Activated CD8-positive, alpha-beta T cell treated with anti-CD3 and anti-CD28 coated beads for 36 hours (primary cell): ENCODE measurements around the gene HTATIP2. TPM values are rescaled to one million over a fixed set of nuclear protein-coding genes. Genes with fewer than 3 reads are reported as not detected.

Experiments
- ATAC-seq: fragments of 200-7000 bp; cut with Tn5 transposase; one replicate; pipeline ENCODE4 v1.10.0; 2021; ENCODE audit warnings: mild to moderate bottlenecking, moderate library complexity
- CTCF ChIA-PET: fragments of 350-600 bp; sonication (Branson Sonifier 250); formaldehyde crosslinking; loops from one replicate; lab custom pipeline; 2021; ENCODE audit warnings: antibody characterized with exemption; lab: Charles Lee
- POLR2A ChIA-PET: fragments of 350-600 bp; sonication (Branson Sonifier 250); formaldehyde crosslinking; loops from one replicate; lab custom pipeline; 2021; ENCODE audit warnings: antibody characterized with exemption; lab: Charles Lee
- DNase-seq: peaks from one replicate; pipeline ENCODE4 v3.0.0-alpha.2; 2020
- H3K27ac Mint-ChIP-seq: one replicate; pipeline ENCODE4 v1.8.0; 2021; ENCODE audit warnings: mild to moderate bottlenecking, mixed read lengths
- H3K27me3 Mint-ChIP-seq: one replicate; pipeline ENCODE4 v1.8.0; 2021; ENCODE audit warnings: mixed read lengths
- H3K36me3 Mint-ChIP-seq: one replicate; pipeline ENCODE4 v1.8.0; 2021; ENCODE audit warnings: low read depth, mixed read lengths
- H3K4me1 Mint-ChIP-seq: one replicate; pipeline ENCODE4 v1.8.0; 2021; ENCODE audit warnings: low read depth, mixed read lengths
- H3K4me3 Mint-ChIP-seq: one replicate; pipeline ENCODE4 v1.8.0; 2021; ENCODE audit warnings: mild to moderate bottlenecking, moderate library complexity, mixed read lengths
- H3K9me3 Mint-ChIP-seq: one replicate; pipeline ENCODE4 v1.8.0; 2021; ENCODE audit warnings: mixed read lengths
- intact Hi-C: fragments of 100-400 bp; cut with micrococcal nuclease; formaldehyde crosslinking; loops from one replicate; pipeline ENCODE4 v1.10.0; 2022
- total RNA-seq, 2 experiments: library from RNA; stranded (reverse); gene quantifications; one replicate each; pipeline ENCODE4 v1.2.3, GENCODE V29; 2021
- TF ChIP-seq, protein P1 (sequence below): fragments of 200-600 bp; IDR thresholded peaks from one replicate; pipeline ENCODE4 v1.8.0; 2022; ENCODE audit warnings: antibody characterized with exemption, mild to moderate bottlenecking

Gene HTATIP2
- total RNA-seq, 2 experiments from 2014 or later, result 42.8 to 44.8 TPM

DNA sequence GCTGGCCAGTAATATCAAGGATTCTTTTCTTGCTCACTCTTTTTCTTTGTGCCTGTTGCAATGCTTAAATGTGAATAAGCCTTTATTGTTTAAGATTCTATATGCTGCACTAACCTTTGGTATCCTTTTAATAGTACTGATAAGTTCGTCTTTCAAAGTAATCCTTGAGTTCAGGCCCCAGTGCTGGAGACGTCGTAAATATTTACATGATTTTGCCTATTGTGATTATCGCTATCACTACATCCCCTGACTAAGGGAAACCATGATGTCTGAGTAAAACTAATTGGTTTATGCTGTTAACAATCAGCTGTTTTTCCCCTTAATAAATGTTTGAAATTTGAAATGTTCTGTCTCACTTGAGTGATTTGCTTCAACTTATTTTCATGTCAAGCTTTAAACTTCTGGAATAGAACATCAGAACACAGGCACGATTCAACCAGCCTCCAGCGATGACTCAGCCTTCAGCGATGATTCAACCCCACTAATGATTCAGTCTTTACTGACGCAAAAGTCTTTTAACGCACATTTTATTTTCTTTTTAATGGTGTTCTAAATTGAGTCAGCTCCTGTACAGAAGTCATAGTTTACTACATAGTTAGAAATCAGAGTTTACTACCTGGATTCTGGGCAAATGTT, 3.9 kb downstream of the HTATIP2 start:
- Mint-ChIP-seq H3K4me1 (peaks cover 45% of the 10 kb centered on the region), H3K27me3 (no peaks in the 10 kb centered on the region), H3K4me3 (peak overlapping the region; percentile 38), H3K36me3 (peaks cover 67% of the 10 kb centered on the region), H3K9me3 (peaks cover 5% of the 10 kb centered on the region), H3K27ac (peak overlapping the region; percentile 85)
- ChIA-PET POLR2A (no interaction called here), CTCF (interaction anchor here (1.2 to 1.7 kb wide), 5 partner anchors 12 to 239 kb away, joined by 3 to 5 read pairs (median 4); no protein-coding TSS in a partner anchor)
- ATAC-seq (peak; percentile 70), DNase-seq (peak; percentile 82)
- intact Hi-C loops, result no loop called here
- TF ChIP-seq, protein P1, sequence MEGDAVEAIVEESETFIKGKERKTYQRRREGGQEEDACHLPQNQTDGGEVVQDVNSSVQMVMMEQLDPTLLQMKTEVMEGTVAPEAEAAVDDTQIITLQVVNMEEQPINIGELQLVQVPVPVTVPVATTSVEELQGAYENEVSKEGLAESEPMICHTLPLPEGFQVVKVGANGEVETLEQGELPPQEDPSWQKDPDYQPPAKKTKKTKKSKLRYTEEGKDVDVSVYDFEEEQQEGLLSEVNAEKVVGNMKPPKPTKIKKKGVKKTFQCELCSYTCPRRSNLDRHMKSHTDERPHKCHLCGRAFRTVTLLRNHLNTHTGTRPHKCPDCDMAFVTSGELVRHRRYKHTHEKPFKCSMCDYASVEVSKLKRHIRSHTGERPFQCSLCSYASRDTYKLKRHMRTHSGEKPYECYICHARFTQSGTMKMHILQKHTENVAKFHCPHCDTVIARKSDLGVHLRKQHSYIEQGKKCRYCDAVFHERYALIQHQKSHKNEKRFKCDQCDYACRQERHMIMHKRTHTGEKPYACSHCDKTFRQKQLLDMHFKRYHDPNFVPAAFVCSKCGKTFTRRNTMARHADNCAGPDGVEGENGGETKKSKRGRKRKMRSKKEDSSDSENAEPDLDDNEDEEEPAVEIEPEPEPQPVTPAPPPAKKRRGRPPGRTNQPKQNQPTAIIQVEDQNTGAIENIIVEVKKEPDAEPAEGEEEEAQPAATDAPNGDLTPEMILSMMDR, result no peak

DNA sequence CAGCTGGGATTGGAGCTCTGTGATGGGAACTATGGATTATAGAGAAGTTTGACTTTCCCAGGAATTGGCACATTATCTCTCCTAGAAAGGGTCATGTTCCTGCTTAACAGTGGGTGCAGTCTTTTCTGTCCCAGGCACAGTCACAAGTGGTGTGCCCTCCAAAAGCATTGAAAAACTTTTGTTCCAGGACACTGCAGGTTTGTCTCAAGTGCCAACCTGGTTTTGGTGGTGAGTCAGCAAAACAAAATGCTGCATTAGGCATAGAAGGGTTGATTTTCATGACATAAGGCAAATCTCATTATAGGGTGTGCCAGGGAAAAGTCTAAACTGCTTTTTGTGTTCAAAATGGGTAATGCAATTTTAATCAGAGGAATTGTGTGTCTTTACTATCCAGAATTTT, 4.9 kb downstream of the HTATIP2 start:
- TF ChIP-seq, protein P1, result no peak
- Mint-ChIP-seq H3K36me3 (peaks cover 65% of the 10 kb centered on the region), H3K4me1 (peaks cover 35% of the 10 kb centered on the region), H3K9me3 (peaks cover 1% of the 10 kb centered on the region), H3K4me3 (no peak overlapping the region), H3K27ac (peak overlapping the region; percentile 58), H3K27me3 (no peaks in the 10 kb centered on the region)
- ATAC-seq, result no peak
- CTCF ChIA-PET, result interaction anchor here (1.0 to 1.7 kb wide), 4 partner anchors 13 to 240 kb away, joined by 3 to 6 read pairs (median 4); no protein-coding TSS in a partner anchor
- POLR2A ChIA-PET, result no interaction called here
- DNase-seq, result no peak
- intact Hi-C loops, result no loop called here

DNA sequence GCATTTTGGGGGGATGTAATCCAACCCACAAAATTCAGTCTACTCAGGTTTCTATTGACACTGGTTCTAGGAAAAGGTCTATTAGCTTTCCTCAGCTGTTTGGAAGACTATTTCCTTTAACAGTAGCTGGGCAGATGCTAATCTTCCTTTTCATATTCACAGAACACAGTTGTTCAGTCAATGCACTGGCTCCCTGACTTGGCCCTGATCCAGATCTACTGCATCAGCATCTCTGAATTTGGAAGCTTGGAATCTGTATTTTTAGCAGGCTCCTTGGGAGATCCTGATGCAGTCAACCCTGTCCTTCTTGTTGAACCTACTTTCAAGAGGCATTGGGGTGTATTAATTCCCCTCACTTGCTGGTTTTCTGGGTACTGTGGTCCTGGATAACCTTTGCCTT, 6.3 kb downstream of the HTATIP2 start:
- H3K27me3 Mint-ChIP-seq, result no peaks in the 10 kb centered on the region
- peaks cover 41% of the 10 kb centered on the region for H3K4me1 Mint-ChIP-seq
- intact Hi-C loops, result no loop called here
- H3K36me3 Mint-ChIP-seq, result peaks cover 64% of the 10 kb centered on the region
- POLR2A ChIA-PET, result no interaction called here
- DNase-seq (no peak), ATAC-seq (no peak)
- peak overlapping the region; percentile 38 for H3K27ac Mint-ChIP-seq
- TF ChIP-seq, protein P1, result no peak
- H3K9me3 Mint-ChIP-seq, result peaks cover 1% of the 10 kb centered on the region
- CTCF ChIA-PET, result interaction anchor here (0.9 to 1.6 kb wide), 2 partner anchors 17 to 242 kb away, joined by 3 to 6 read pairs; no protein-coding TSS in a partner anchor
- H3K4me3 Mint-ChIP-seq, result no peak overlapping the region

GRCh38 chr11:20372081-20372626, 8.6 kb downstream of the HTATIP2 start:
- ATAC-seq (no peak), DNase-seq (no peak)
- no peaks in the 10 kb centered on the region for H3K9me3 Mint-ChIP-seq
- CTCF ChIA-PET, result interaction anchor here (1.0 to 1.1 kb wide), 3 partner anchors 21 to 244 kb away, joined by 3 to 6 read pairs (median 4); no protein-coding TSS in a partner anchor
- POLR2A ChIA-PET, result interaction anchor here (1.0 kb wide), 1 partner anchor 8 kb away, joined by 3 read pairs; no protein-coding TSS in a partner anchor
- TF ChIP-seq, protein P1, result no peak
- peaks cover 49% of the 10 kb centered on the region for H3K36me3 Mint-ChIP-seq
- no peaks in the 10 kb centered on the region for H3K27me3 Mint-ChIP-seq
- H3K4me1 Mint-ChIP-seq, result peaks cover 22% of the 10 kb centered on the region
- intact Hi-C loops, result no loop called here
- H3K4me3 Mint-ChIP-seq, result no peak overlapping the region
- no peak overlapping the region for H3K27ac Mint-ChIP-seq

DNA sequence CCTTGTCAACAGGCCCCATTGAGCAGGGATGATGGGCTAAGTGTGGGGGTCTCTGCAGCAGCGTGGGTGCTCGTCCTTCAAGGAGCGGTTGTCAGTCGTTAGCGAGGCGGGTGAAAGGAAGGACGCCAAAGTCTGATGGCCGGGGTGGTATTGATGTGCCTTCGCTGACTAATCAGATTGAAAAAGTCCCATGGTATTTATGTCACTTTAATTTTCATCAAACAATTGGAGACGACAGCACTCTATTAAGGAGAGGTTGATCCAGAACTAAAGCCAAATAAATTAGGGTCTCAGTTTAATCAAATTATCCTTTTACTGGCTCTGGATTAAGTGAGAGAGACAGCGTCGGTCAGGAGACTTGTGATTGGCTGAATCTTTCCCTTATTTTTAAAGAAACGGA, 9.6 kb downstream of the HTATIP2 start:
- DNase-seq (no peak), ATAC-seq (no peak)
- peaks cover 15% of the 10 kb centered on the region for H3K4me1 Mint-ChIP-seq
- ChIA-PET CTCF (interaction anchor here (1.1 kb wide), 1 partner anchor 240 kb away, joined by 4 read pairs; no protein-coding TSS in a partner anchor), POLR2A (interaction anchor here (1.0 kb wide), 1 partner anchor 9 kb away, joined by 3 read pairs; no protein-coding TSS in a partner anchor)
- H3K27ac Mint-ChIP-seq, result no peak overlapping the region
- intact Hi-C loops, result no loop called here
- no peaks in the 10 kb centered on the region for H3K27me3 Mint-ChIP-seq
- no peak overlapping the region for H3K4me3 Mint-ChIP-seq
- TF ChIP-seq, protein P1, result no peak
- H3K36me3 Mint-ChIP-seq, result peaks cover 42% of the 10 kb centered on the region
- no peaks in the 10 kb centered on the region for H3K9me3 Mint-ChIP-seq
